ENCODE results near the gene INS. TPM values are rescaled to one million over a fixed set of nuclear protein-coding genes. Genes with fewer than 3 reads are reported as not detected.

INS gene
- total RNA-seq, 2 experiments from 2014 or later: not detected

DNA sequence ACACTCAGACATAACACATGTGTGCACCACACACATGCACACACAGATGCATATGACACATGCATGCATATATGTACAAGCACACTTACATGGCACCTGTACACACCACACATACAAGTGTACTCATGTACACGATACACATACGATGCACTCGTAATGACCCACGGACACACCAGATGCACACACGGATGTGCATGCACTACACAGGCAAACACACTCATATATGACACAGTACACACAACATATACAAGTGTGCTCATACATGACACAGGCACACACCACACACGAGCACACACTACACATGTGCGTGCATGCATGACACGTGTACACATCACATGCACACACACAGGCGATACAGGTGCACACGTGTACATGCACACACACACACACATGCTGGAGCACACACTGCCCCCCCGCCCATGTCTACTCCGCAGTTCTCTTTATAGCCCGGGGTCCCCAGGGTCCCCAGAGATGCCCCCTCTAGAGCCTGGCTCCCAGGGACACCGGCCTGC, 15.4 kb upstream of the INS start:
- TF ChIP-seq, protein P1, sequence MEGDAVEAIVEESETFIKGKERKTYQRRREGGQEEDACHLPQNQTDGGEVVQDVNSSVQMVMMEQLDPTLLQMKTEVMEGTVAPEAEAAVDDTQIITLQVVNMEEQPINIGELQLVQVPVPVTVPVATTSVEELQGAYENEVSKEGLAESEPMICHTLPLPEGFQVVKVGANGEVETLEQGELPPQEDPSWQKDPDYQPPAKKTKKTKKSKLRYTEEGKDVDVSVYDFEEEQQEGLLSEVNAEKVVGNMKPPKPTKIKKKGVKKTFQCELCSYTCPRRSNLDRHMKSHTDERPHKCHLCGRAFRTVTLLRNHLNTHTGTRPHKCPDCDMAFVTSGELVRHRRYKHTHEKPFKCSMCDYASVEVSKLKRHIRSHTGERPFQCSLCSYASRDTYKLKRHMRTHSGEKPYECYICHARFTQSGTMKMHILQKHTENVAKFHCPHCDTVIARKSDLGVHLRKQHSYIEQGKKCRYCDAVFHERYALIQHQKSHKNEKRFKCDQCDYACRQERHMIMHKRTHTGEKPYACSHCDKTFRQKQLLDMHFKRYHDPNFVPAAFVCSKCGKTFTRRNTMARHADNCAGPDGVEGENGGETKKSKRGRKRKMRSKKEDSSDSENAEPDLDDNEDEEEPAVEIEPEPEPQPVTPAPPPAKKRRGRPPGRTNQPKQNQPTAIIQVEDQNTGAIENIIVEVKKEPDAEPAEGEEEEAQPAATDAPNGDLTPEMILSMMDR (IDR thresholded peaks at IDR 0.05): no peak
- Mint-ChIP-seq H3K9me3 (no peaks in the 10 kb centered on the region), H3K27ac (no peak overlapping the region), H3K4me3 (no peak overlapping the region), H3K36me3 (ENCODE audit: low read depth) (no peaks in the 10 kb centered on the region), H3K4me1 (ENCODE audit: low read depth) (no peaks in the 10 kb centered on the region), H3K27me3 (no peaks in the 10 kb centered on the region)
- no peaks in the 10 kb centered on the region for H3K36me3 ChIP-seq (ENCODE audit: insufficient read depth, low read length)
- DNase-seq: no peak
- ChIA-PET CTCF (no interaction called here), POLR2A (no interaction called here)
- intact Hi-C loops (cut with DNase I, micrococcal nuclease): no loop called here
- no peaks in the 10 kb centered on the region for H3K27me3 ChIP-seq (ENCODE audit: control insufficient read depth in 1 of 2, insufficient read depth in 2 of 2, low read length in 2 of 2)
- no peaks in the 10 kb centered on the region for H3K4me1 ChIP-seq (ENCODE audit: insufficient read depth, low read length)
- no peak overlapping the region for H3K27ac ChIP-seq (ENCODE audit: low read depth in 1 of 2, low read length in 2 of 2)
- ATAC-seq (ENCODE audit: poor library complexity): no peak
- peaks cover 0 to 4% of the 10 kb centered on the region in 2 experiments for H3K9me3 ChIP-seq (ENCODE audit: control insufficient read depth in 1 of 2, insufficient read depth in 1 of 2, low read length in 2 of 2)
- no peak overlapping the region for H3K4me3 ChIP-seq (ENCODE audit: low read length)

DNA sequence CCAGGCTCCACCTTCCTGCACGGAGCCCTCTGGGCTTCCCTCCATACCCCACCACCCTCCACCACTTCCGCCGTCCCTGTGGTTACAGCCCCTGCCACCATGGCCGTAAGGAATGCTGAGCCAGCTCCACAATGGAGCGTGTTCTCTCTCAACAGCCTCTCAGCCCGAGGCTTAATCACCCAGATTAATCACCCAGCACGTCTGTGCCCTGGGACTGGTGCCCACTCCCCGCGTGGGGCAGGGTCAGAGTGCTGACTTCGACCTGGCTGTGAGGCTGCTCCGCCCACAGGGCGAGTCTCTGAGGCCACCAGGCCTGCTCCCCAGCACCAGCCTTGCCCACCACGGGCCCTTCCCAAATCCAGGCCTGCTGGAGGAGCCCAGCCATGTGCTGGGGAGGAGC, 14.7 kb upstream of the INS start:
- no peak for DNase-seq
- H3K36me3 ChIP-seq (ENCODE audit: insufficient read depth, low read length): no peaks in the 10 kb centered on the region
- ChIA-PET CTCF (no interaction called here), POLR2A (interaction anchor here (0.6 kb wide), 1 partner anchor 757 kb away, joined by 3 read pairs; no protein-coding TSS in a partner anchor)
- H3K4me1 ChIP-seq (ENCODE audit: insufficient read depth, low read length): no peaks in the 10 kb centered on the region
- Mint-ChIP-seq H3K4me1 (ENCODE audit: low read depth) (no peaks in the 10 kb centered on the region), H3K4me3 (no peak overlapping the region), H3K36me3 (ENCODE audit: low read depth) (no peaks in the 10 kb centered on the region), H3K27ac (no peak overlapping the region), H3K9me3 (no peaks in the 10 kb centered on the region), H3K27me3 (no peaks in the 10 kb centered on the region)
- H3K4me3 ChIP-seq (ENCODE audit: low read length): no peak overlapping the region
- no peaks in the 10 kb centered on the region for H3K27me3 ChIP-seq (ENCODE audit: control insufficient read depth in 1 of 2, insufficient read depth in 2 of 2, low read length in 2 of 2)
- H3K9me3 ChIP-seq (ENCODE audit: control insufficient read depth in 1 of 2, insufficient read depth in 1 of 2, low read length in 2 of 2): peaks cover 0 to 4% of the 10 kb centered on the region in 2 experiments
- TF ChIP-seq, protein P1 (IDR thresholded peaks at IDR 0.05): no peak
- H3K27ac ChIP-seq (ENCODE audit: low read depth in 1 of 2, low read length in 2 of 2): no peak overlapping the region
- intact Hi-C loops (cut with DNase I, micrococcal nuclease): no loop called here
- no peak for ATAC-seq (ENCODE audit: poor library complexity)

DNA sequence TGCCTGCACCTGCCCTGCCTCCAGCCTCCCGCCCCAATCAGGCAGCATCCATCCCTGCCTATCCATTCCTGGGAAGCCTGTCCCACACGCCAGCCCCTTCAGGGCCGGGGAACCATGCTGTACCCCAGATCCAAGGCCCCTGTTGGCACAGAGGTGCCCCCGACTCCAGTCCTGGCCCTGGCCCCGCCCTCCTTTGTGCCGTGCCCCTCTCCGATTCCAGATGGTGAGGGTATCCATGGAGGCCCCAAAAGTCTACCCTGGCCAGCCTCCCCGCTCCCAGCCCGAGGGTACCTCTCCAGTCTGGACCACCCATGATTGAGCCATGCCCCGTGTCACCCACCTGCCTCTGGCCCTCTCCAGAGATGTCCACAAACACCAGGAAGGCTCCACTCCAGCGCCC, 13.4 kb upstream of the INS start:
- no peaks in the 10 kb centered on the region for H3K9me3 Mint-ChIP-seq
- Histone ChIP-seq H3K9me3 (ENCODE audit: control insufficient read depth in 1 of 2, insufficient read depth in 1 of 2, low read length in 2 of 2) (peaks cover 0 to 9% of the 10 kb centered on the region in 2 experiments), H3K27me3 (ENCODE audit: control insufficient read depth in 1 of 2, insufficient read depth in 2 of 2, low read length in 2 of 2) (no peaks in the 10 kb centered on the region), H3K4me3 (ENCODE audit: low read length) (no peak overlapping the region), H3K27ac (ENCODE audit: low read depth in 1 of 2, low read length in 2 of 2) (no peak overlapping the region), H3K36me3 (ENCODE audit: insufficient read depth, low read length) (no peaks in the 10 kb centered on the region), H3K4me1 (ENCODE audit: insufficient read depth, low read length) (no peaks in the 10 kb centered on the region)
- TF ChIP-seq, protein P1 (IDR thresholded peaks at IDR 0.05): no peak
- no peaks in the 10 kb centered on the region for H3K27me3 Mint-ChIP-seq
- H3K36me3 Mint-ChIP-seq (ENCODE audit: low read depth): no peaks in the 10 kb centered on the region
- H3K27ac Mint-ChIP-seq: no peak overlapping the region
- no peaks in the 10 kb centered on the region for H3K4me1 Mint-ChIP-seq (ENCODE audit: low read depth)
- no peak overlapping the region for H3K4me3 Mint-ChIP-seq
- no peak for DNase-seq
- CTCF ChIA-PET: no interaction called here
- no peak for ATAC-seq (ENCODE audit: poor library complexity)
- POLR2A ChIA-PET: no interaction called here
- intact Hi-C loops (cut with DNase I, micrococcal nuclease): no loop called here
